Measurements from ENCODE around the gene ZDHHC1. TPM values are rescaled to one million over a fixed set of nuclear protein-coding genes. Genes with fewer than 3 reads are reported as not detected.

Gene ZDHHC1
- total RNA-seq, 1 experiment from 2014 or later = 1.0 TPM

- H3K4me3 Mint-ChIP-seq (ENCODE audit: unreplicated experiment) = no peak overlapping the region
- POLR2A ChIA-PET = no interaction called here
Observed at GRCh38 chr16:67451704-67452435, 35.6 kb upstream of the ZDHHC1 start.

GRCh38 chr16:67451061-67451703, 34.9 kb upstream of the ZDHHC1 start:
- Histone ChIP-seq H3K36me3 (ENCODE audit: control insufficient read depth, insufficient read depth, low read length) (no peaks in the 10 kb centered on the region; the same call in 1 of the 2 replicates), H3K4me3 (ENCODE audit: low read depth, low read length) (no peak overlapping the region), H3K9me3 (no peaks in the 10 kb centered on the region), H3K27me3 (replicated peaks; ENCODE audit: control insufficient read depth, insufficient read depth, low read length) (no peaks in the 10 kb centered on the region), H3K4me1 (no peaks in the 10 kb centered on the region)
- Mint-ChIP-seq H3K4me3 (ENCODE audit: unreplicated experiment) (no peak overlapping the region), H3K36me3 (ENCODE audit: insufficient read depth, unreplicated experiment) (peaks cover 6% of the 10 kb centered on the region), H3K9me3 (ENCODE audit: unreplicated experiment) (no peaks in the 10 kb centered on the region), H3K27ac (ENCODE audit: unreplicated experiment) (no peak overlapping the region), H3K4me1 (ENCODE audit: low read depth, unreplicated experiment) (no peaks in the 10 kb centered on the region), H3K27me3 (ENCODE audit: insufficient read depth, unreplicated experiment) (no peaks in the 10 kb centered on the region)
- DNase-seq = no peak
- CTCF ChIA-PET = interaction anchor here (1.0 kb wide), 1 partner anchor 14 kb away, joined by 4 read pairs; no protein-coding TSS in a partner anchor
- intact Hi-C loops (cut with micrococcal nuclease; ENCODE audit: unreplicated experiment) = no loop called here
- POLR2A ChIA-PET = interaction anchor here (0.6 kb wide), 1 partner anchor 341 kb away, joined by 3 read pairs; no protein-coding TSS in a partner anchor
- no TSS peak for BruUV-seq (replicated peaks)
- no peak for TF ChIP-seq CTCF (IDR thresholded peaks at IDR 0.05; ENCODE audit: insufficient read depth in 1 of 2, low read depth in 1 of 2, low read length in 1 of 2, severe bottlenecking in 1 of 2, unreplicated experiment in 1 of 2)

More at GRCh38 chr16:67451704-67452435, 35.6 kb upstream of the ZDHHC1 start:
- Histone ChIP-seq H3K4me3 (ENCODE audit: low read depth, low read length) (no peak overlapping the region), H3K36me3 (ENCODE audit: control insufficient read depth, insufficient read depth, low read length) (no peaks in the 10 kb centered on the region; the same call in 1 of the 2 replicates), H3K4me1 (no peaks in the 10 kb centered on the region), H3K27me3 (replicated peaks; ENCODE audit: control insufficient read depth, insufficient read depth, low read length) (no peaks in the 10 kb centered on the region), H3K9me3 (no peaks in the 10 kb centered on the region)
- Mint-ChIP-seq H3K27me3 (ENCODE audit: insufficient read depth, unreplicated experiment) (no peaks in the 10 kb centered on the region), H3K9me3 (ENCODE audit: unreplicated experiment) (no peaks in the 10 kb centered on the region), H3K4me1 (ENCODE audit: low read depth, unreplicated experiment) (no peaks in the 10 kb centered on the region), H3K36me3 (ENCODE audit: insufficient read depth, unreplicated experiment) (peaks cover 6% of the 10 kb centered on the region), H3K27ac (ENCODE audit: unreplicated experiment) (no peak overlapping the region)
- no peak for TF ChIP-seq CTCF (IDR thresholded peaks at IDR 0.05; ENCODE audit: insufficient read depth in 1 of 2, low read depth in 1 of 2, low read length in 1 of 2, severe bottlenecking in 1 of 2, unreplicated experiment in 1 of 2)
- intact Hi-C loops (cut with micrococcal nuclease; ENCODE audit: unreplicated experiment) = no loop called here
- no TSS peak for BruUV-seq (replicated peaks)
- CTCF ChIA-PET = interaction anchor here (1.0 kb wide), 1 partner anchor 13 kb away, joined by 4 read pairs; no protein-coding TSS in a partner anchor
- DNase-seq = no peak

GRCh38 chr16:67449739-67450138, 33.5 kb upstream of the ZDHHC1 start:
- POLR2A ChIA-PET = no interaction called here
- no peak for DNase-seq
- no peaks in the 10 kb centered on the region for H3K9me3 Mint-ChIP-seq (ENCODE audit: unreplicated experiment)
- H3K27ac Mint-ChIP-seq (ENCODE audit: unreplicated experiment) = no peak overlapping the region
- BruUV-seq (replicated peaks) = no TSS peak
- no peak overlapping the region for H3K4me3 ChIP-seq (ENCODE audit: low read depth, low read length)
- TF ChIP-seq CTCF (IDR thresholded peaks at IDR 0.05; ENCODE audit: insufficient read depth in 1 of 2, low read depth in 1 of 2, low read length in 1 of 2, severe bottlenecking in 1 of 2, unreplicated experiment in 1 of 2) = no peak
- no peaks in the 10 kb centered on the region for H3K27me3 ChIP-seq (replicated peaks; ENCODE audit: control insufficient read depth, insufficient read depth, low read length)
- H3K36me3 Mint-ChIP-seq (ENCODE audit: insufficient read depth, unreplicated experiment) = peaks cover 6% of the 10 kb centered on the region
- CTCF ChIA-PET = no interaction called here
- H3K36me3 ChIP-seq (ENCODE audit: control insufficient read depth, insufficient read depth, low read length) = peaks cover 2% of the 10 kb centered on the region
- intact Hi-C loops (cut with micrococcal nuclease; ENCODE audit: unreplicated experiment) = loop anchor here (5.0 kb wide), 1 partner anchor 172 kb away; the partner anchor contains the start of gene PLEKHG4
- no peaks in the 10 kb centered on the region for H3K27me3 Mint-ChIP-seq (ENCODE audit: insufficient read depth, unreplicated experiment)
- H3K4me1 ChIP-seq = no peaks in the 10 kb centered on the region
- H3K4me3 Mint-ChIP-seq (ENCODE audit: unreplicated experiment) = no peak overlapping the region
- no peaks in the 10 kb centered on the region for H3K9me3 ChIP-seq
- H3K4me1 Mint-ChIP-seq (ENCODE audit: low read depth, unreplicated experiment) = no peaks in the 10 kb centered on the region

Data from Caco-2 (cell line).